ENCODE data around the gene VWA8.

DNA sequence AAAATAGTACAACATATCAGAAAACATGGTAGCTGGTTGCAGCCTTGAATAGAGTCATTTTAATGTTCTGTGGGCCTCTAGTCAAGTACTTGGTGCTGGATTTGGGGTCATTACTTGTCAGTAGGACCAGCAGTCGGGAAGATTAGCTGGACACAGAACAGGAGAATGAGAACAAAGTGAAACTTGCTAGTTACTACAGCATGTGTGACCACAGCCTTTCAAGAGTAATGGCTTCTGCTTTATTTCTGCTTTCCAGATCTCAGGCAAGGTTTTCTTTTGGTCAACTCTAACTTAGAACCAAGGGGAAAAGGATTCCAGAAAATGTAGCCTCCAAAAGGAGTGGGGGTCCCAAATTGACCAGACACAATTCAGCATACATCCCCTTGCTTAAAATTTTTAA is 17.1 kb upstream of the VWA8 start:
- TF ChIP-seq, protein P1, sequence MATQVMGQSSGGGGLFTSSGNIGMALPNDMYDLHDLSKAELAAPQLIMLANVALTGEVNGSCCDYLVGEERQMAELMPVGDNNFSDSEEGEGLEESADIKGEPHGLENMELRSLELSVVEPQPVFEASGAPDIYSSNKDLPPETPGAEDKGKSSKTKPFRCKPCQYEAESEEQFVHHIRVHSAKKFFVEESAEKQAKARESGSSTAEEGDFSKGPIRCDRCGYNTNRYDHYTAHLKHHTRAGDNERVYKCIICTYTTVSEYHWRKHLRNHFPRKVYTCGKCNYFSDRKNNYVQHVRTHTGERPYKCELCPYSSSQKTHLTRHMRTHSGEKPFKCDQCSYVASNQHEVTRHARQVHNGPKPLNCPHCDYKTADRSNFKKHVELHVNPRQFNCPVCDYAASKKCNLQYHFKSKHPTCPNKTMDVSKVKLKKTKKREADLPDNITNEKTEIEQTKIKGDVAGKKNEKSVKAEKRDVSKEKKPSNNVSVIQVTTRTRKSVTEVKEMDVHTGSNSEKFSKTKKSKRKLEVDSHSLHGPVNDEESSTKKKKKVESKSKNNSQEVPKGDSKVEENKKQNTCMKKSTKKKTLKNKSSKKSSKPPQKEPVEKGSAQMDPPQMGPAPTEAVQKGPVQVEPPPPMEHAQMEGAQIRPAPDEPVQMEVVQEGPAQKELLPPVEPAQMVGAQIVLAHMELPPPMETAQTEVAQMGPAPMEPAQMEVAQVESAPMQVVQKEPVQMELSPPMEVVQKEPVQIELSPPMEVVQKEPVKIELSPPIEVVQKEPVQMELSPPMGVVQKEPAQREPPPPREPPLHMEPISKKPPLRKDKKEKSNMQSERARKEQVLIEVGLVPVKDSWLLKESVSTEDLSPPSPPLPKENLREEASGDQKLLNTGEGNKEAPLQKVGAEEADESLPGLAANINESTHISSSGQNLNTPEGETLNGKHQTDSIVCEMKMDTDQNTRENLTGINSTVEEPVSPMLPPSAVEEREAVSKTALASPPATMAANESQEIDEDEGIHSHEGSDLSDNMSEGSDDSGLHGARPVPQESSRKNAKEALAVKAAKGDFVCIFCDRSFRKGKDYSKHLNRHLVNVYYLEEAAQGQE (IDR thresholded peaks at IDR 0.05; ENCODE audit: low read depth), result no peak
- TF ChIP-seq, protein P2, sequence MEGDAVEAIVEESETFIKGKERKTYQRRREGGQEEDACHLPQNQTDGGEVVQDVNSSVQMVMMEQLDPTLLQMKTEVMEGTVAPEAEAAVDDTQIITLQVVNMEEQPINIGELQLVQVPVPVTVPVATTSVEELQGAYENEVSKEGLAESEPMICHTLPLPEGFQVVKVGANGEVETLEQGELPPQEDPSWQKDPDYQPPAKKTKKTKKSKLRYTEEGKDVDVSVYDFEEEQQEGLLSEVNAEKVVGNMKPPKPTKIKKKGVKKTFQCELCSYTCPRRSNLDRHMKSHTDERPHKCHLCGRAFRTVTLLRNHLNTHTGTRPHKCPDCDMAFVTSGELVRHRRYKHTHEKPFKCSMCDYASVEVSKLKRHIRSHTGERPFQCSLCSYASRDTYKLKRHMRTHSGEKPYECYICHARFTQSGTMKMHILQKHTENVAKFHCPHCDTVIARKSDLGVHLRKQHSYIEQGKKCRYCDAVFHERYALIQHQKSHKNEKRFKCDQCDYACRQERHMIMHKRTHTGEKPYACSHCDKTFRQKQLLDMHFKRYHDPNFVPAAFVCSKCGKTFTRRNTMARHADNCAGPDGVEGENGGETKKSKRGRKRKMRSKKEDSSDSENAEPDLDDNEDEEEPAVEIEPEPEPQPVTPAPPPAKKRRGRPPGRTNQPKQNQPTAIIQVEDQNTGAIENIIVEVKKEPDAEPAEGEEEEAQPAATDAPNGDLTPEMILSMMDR (IDR thresholded peaks at IDR 0.05 in 2 of 3, conservative IDR thresholded peaks at IDR 0.05 in 1 of 3; ENCODE audit: borderline replicate concordance in 1 of 3, insufficient read depth in 1 of 3, low read depth in 2 of 3, low read length in 2 of 3), result no peak
- TF ChIP-seq CEBPB (IDR thresholded peaks at IDR 0.05; ENCODE audit: low read depth) (no peak), YY1 (IDR thresholded peaks at IDR 0.05; ENCODE audit: extremely low read depth, insufficient replicate concordance, low read depth, low read length) (no peak), EZH2 (IDR thresholded peaks at IDR 0.05) (no peak), RAD21 (IDR thresholded peaks at IDR 0.05; ENCODE audit: low read depth) (no peak), EGR1 (IDR thresholded peaks at IDR 0.05; ENCODE audit: low read depth) (no peak), SIN3A (IDR thresholded peaks at IDR 0.05; ENCODE audit: low read depth) (no peak), TCF7L2 (IDR thresholded peaks at IDR 0.05; ENCODE audit: borderline replicate concordance, extremely low read depth, insufficient read depth, insufficient read length) (no peak), POLR2AphosphoS5 (IDR thresholded peaks at IDR 0.05; ENCODE audit: low read depth, low read length) (no peak), POLR2A (IDR thresholded peaks at IDR 0.05; ENCODE audit: borderline replicate concordance, extremely low read depth, insufficient read depth, insufficient read length) (no peak)
- TF ChIP-seq, protein P3, sequence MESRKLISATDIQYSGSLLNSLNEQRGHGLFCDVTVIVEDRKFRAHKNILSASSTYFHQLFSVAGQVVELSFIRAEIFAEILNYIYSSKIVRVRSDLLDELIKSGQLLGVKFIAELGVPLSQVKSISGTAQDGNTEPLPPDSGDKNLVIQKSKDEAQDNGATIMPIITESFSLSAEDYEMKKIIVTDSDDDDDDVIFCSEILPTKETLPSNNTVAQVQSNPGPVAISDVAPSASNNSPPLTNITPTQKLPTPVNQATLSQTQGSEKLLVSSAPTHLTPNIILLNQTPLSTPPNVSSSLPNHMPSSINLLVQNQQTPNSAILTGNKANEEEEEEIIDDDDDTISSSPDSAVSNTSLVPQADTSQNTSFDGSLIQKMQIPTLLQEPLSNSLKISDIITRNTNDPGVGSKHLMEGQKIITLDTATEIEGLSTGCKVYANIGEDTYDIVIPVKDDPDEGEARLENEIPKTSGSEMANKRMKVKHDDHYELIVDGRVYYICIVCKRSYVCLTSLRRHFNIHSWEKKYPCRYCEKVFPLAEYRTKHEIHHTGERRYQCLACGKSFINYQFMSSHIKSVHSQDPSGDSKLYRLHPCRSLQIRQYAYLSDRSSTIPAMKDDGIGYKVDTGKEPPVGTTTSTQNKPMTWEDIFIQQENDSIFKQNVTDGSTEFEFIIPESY (IDR thresholded peaks at IDR 0.05; ENCODE audit: extremely low read depth, insufficient replicate concordance, low read length), result no peak

Measured in HCT116 (cell line).